Measurements from ENCODE around the gene PACS1.

GRCh38 chr11:66248903-66249302 is 178.8 kb downstream of the PACS1 start:
- TF ChIP-seq EP300 (IDR thresholded peaks at IDR 0.05), result no peak
- TF ChIP-seq CTCF (IDR thresholded peaks at IDR 0.05), result no peak
